Measurements from ENCODE around the gene SORBS2.

SORBS2 gene

DNA sequence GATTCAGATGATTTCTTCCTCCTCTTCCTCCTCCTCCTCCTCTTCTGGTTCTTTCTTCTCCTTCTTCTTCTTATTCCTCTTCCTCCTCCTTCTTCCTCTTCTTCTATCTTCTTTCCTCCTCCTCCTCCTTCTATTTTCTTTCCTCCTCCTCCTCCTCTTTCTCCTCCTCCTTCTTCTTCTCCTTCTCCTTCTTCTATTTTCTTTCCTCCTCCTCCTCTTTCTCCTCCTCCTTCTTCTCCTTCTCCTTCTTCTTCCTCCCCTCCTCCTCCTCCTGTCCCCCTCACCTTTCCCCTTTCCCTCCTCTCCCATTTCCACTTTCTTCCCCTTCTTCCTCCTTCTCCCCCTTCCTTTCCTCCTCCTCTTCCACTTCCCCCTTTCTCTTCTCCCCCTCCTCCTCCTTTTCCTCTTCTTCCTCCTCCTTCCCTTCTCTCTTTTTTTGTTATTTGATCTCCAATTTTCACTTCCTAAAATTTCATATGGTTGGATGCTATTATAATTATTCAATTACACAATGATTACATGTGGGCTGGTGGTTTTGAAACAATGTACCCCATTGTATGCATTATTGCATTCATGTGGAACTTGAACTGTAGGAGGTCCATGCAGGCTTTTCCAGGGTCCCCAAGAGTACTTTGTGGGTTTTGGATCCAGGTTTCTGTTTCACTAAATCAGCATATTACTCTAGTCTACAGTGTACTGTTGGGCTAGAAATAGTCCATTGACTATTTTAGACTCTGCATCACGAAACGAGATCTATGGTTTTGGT lies 68.1 kb downstream of the SORBS2 start:
- DNase-seq (ENCODE audit: insufficient read length, low spot score) = no peak
- FAIRE-seq = no peak

GRCh38 chr4:185742766-185743165 lies 69.2 kb downstream of the SORBS2 start:
- no peak for FAIRE-seq
- DNase-seq (ENCODE audit: insufficient read length, low spot score) = no peak

- FAIRE-seq (no peak), DNase-seq (ENCODE audit: insufficient read length, low spot score) (no peak)
Measured at GRCh38 chr4:185741795-185742194, 70.2 kb downstream of the SORBS2 start.

DNA sequence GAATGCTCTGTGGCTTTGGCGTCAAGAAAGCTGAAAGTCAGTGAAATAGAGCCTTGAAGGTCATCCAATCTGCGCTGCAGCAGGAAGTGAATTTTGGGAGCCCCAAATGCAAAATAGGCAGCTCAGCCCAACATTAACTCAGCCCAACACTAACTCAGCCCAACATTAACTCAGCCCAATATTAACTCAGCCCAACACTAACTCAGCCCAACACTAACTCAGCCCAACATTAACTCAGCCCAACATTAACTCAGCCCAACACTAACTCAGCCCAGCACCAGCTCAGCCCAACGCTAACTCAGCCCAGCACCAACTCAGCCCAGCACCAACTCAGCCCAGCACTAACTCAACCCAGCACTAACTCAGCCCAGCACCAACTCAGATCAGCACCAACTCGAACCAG lies 71.5 kb downstream of the SORBS2 start:
- DNase-seq (ENCODE audit: insufficient read length, low spot score) = no peak
- FAIRE-seq = peak; percentile 85

DNA sequence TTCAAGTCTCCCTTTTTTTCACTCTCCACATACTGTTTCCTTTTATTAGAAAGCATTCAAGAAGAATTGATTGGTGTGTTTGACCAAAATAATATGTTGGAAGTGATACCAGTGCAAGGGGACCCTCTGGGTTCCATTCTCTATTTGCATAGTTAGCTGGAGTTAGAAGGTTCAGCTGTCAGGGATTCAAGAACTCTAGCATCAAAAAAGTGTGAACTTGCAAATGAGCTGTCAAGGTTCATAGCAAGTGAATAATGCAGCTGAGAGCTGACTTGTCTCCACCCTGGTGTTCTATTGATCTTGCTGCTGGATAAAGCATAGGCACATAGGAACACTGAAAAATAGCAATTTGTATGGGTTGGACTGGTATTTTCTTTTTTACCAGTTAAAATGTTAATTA lies 73.2 kb downstream of the SORBS2 start:
- no peak for DNase-seq (ENCODE audit: insufficient read length, low spot score)
- no peak for FAIRE-seq

DNA sequence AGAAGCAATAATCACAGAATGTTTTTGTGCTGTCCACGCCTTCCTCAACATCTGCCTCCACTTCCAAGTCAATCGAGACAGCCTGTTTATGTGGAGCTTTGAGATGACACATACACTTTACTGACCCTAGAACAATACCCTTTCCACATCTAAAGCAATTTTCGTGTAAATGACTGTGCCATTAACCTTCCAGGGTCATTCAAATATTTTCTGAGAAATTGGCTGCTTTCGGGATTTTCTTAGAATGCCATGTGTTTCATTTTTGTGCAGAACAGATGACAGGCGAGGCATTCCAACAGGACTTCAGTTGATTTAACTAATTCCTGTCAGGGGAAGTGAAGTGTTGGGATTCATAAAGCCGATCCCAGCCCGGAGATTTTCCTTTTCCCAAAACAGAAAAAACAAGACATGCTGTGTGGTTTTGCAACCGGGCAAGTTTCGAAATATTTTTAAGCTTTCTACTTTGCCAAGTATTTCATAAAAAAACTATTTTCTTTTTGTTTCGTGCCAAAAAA lies 73.9 kb downstream of the SORBS2 start:
- DNase-seq (ENCODE audit: insufficient read length, low spot score) = no peak

GRCh38 chr4:185737489-185738037 lies 74.4 kb downstream of the SORBS2 start:
- DNase-seq (ENCODE audit: insufficient read length, low spot score) (no peak), FAIRE-seq (no peak)

More for the DNA sequence above, 73.9 kb downstream of the SORBS2 start:
- FAIRE-seq = no peak

- no peak for DNase-seq (ENCODE audit: insufficient read length, low spot score)
- FAIRE-seq = no peak
Measured at GRCh38 chr4:185736882-185737281, 75.1 kb downstream of the SORBS2 start.

DNA sequence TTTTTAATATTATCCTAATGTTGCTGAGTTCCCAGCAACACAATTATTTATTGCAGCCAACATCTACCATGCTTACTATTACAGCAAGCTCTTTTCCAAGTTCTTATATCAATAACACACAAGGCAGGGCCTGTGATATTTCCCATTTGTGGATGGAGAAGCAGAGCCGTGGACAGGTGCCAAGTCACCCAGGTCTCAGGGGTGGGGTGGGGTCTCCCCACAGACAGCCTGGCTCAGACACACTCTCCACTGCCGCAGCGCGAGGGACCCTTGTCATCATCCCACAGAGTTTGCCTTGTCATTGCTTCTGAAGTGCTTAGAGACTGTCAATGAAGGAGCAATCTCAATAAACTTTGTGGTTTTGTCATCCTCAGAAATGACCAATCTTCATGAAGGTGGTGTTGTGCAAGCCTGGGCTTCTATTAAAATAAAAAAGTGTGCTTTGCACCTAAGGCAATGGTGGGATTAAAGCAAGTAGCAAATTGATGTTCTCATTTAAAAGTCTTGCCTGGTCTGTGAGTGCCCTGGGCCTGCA lies 76.1 kb downstream of the SORBS2 start:
- no peak for DNase-seq (ENCODE audit: insufficient read length, low spot score)

GRCh38 chr4:185734930-185735329 lies 77.1 kb downstream of the SORBS2 start:
- DNase-seq (ENCODE audit: insufficient read length, low spot score) (no peak), FAIRE-seq (no peak)

More for the DNA sequence above, 76.1 kb downstream of the SORBS2 start:
- FAIRE-seq = no peak

DNA sequence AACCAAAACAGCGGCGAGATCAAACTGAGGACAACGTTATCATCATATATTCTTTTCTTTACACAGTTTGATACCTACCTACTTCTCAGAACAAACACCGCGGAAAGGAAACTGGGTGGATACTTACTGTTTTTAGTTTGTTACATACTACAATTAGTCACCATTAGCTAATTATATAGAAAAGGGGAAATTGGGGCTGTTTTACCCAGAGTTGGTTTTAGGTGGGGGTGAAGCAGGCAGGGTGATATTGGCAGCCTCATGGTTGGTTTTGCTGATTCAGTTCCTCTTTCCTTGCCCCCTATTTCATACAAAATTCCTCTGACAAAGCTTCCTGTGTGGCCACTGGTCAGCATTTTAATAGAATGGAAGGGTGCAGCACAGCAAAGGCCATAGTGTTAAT lies 77.8 kb downstream of the SORBS2 start:
- FAIRE-seq (no peak), DNase-seq (ENCODE audit: insufficient read length, low spot score) (no peak)

DNA sequence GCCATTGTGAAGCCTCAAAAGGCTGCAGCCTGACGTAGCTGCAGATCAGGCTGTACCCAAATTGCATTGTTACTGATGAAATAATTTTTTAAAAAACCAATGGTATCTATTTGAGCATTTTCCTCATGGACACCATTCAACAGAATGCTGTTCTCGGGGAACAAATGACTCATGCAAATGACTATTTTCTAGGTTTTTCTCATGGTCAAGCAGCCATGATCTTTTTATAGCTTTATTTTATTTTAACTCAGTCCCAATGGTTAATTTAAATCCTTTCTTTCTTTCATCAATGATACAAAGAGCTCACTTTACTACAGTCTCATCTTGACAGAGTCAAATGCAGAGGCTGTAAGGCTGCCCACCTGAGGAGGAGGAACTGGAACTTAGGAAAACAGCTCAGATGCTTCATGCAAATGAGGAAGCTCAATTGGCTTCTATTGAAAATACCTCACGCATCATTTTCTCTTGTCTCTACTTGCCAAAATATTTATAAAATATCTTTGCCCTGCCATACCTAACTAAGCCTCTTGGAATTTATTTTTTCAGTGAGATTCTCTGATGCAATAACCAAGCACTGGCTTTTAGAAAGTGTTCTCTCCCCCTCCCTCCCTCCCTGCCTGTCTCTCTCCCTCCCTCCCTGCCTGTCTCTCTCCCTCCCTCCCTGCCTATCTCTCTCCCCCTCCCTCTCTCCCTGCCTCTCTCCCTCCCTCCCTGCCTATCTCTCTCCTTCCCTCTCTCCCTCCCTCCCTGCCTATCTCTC lies 81.0 kb downstream of the SORBS2 start:
- DNase-seq (ENCODE audit: insufficient read length, low spot score) = no peak
- FAIRE-seq = no peak

GRCh38 chr4:185730387-185730786 lies 81.6 kb downstream of the SORBS2 start:
- FAIRE-seq = no peak
- DNase-seq (ENCODE audit: insufficient read length, low spot score) = peak; percentile 38

DNA sequence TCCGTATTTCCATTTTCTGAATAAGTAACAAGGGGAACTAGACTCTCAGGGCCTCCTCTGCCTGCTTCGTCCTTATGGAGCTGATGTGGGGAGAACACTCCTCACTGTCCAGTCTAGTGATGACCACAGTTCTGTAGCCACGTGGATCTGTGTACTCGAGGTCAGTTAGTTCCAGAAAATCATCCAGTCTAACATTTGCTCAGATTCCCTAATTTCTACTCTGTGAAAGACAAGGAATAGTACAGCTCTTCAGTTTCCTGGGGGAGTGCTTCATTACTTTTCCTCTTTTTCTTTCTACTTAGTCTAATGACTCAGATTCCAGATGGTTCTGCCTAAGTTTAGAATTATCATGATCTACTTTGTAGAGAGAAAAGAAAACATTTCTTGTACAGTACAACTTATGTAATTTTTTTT lies 82.6 kb downstream of the SORBS2 start:
- FAIRE-seq (no peak), DNase-seq (ENCODE audit: insufficient read length, low spot score) (no peak)

DNA sequence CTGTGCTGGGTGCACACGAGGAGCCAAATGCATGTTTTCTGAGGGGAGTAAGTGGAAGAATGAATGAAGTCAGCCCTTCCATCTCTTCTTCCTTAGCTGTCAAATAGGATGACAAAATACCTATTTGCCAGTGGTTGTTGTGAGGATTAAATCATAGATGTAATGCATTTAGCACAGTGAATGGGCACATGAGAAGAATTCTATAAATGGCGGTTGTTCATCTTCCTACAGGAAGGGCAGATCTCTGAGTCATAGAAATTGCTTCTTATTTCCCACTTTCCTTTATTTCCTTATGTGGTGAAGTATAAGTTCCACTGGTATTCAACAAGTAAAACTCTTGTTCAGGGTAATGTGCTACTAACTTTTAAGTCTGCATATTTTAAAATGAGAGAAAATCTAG lies 83.1 kb downstream of the SORBS2 start:
- DNase-seq (ENCODE audit: insufficient read length, low spot score) (no peak), FAIRE-seq (no peak)

DNA sequence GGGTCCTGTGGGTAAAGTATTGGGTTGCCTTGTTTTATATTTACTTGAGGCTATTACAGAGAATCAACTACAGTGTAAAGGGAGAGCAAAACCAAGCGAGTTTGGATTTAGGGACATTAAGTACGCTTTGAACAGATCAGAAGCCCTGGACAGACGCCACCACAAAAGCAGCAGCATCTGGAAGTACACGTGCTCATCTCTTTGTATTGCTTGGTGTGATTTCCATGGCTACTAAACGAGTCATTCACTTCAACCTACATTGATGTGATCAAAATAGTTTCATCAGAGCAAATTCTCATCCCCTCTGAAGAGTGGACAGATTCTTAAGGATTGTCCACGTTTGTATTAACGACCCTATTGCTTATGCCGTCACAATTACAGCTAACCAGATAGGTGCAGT lies 85.1 kb downstream of the SORBS2 start:
- DNase-seq (ENCODE audit: insufficient read length, low spot score) (no peak), FAIRE-seq (no peak)

DNA sequence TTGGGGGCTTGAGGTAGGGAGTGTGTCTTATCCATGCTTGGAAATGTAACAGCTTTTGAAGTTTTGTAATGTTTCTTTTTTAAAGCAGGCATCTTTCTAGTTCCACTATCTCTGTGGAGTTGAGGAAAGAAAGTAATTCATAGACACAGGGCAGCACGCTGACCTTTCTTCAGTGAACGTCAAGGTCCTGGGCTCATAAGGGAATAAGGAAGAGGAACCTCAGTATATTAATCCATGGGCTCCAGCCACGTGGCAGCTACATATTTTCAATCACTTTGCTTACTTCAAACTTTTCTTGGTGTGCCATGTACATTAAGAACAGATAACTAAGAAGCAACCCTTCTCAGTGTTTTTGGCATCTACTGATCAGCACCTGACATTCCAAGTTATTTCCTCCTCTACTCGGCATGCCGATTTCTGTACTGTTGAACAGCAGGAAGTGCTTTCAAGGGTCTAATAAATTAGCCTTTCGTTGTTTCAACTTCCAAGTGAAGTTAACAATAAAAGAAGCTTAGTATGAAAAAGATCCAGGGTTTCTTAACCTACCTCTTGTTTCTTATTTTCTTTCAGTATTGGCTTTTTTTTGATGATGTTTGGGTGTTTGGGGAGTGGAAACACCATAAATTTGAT lies 88.2 kb downstream of the SORBS2 start:
- no peak for FAIRE-seq
- DNase-seq (ENCODE audit: insufficient read length, low spot score) = no peak

GRCh38 chr4:185722029-185722316 lies 90.0 kb downstream of the SORBS2 start:
- no peak for DNase-seq (ENCODE audit: insufficient read length, low spot score)
- no peak for FAIRE-seq

GRCh38 chr4:185721190-185722028 lies 90.6 kb downstream of the SORBS2 start:
- FAIRE-seq (no peak), DNase-seq (ENCODE audit: insufficient read length, low spot score) (no peak)

- DNase-seq (ENCODE audit: insufficient read length, low spot score) = no peak
- no peak for FAIRE-seq
Measured at GRCh38 chr4:185719500-185719858, 92.5 kb downstream of the SORBS2 start.

Measured in HTR-8/SVneo (cell line).